ENCODE results near the gene NOX3.

Gene NOX3

GRCh38 chr6:155399745-155400653 is 55.6 kb downstream of the NOX3 start:
- DNase-seq (ENCODE audit: low read depth in 2 of 2), result no peak

DNA sequence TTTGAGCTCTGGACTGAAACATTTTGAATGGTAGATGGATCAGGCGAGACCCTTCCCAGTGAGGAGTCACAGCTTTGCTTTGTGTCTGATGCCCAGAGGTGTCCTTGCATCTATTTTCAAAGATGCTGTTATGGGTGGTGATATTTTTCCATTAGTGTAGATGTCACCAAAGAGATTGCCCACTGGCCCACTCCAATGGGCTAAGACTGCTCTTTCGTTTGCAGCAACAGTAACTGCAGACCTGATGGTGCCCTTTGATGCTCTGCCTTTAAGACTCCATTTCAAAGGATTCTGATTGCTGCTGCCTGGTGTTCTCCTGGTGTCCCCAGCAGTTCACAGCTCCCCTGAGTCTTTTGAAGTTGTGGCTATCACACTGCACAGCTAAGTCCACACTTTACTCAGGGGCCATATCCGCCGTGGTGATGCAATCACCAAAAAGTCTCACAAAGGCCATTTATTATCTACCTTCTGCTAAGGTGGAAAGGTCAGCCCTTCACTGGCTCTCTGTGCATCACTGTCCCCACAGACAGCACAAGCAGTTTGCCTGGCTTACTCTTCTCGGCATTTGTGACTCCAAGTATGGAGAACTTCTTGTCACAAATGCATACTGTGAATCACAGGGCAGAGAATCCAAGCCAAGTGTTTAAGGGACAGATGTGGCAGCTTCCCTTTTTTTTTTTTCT is 56.4 kb downstream of the NOX3 start:
- no peak for DNase-seq (ENCODE audit: low read depth in 2 of 2)

- no peak for DNase-seq (ENCODE audit: low read depth in 2 of 2)
Observed at GRCh38 chr6:155398701-155399061, 57.0 kb downstream of the NOX3 start.

- DNase-seq (ENCODE audit: low read depth in 2 of 2), result no peak
Observed at GRCh38 chr6:155398221-155398620, 57.4 kb downstream of the NOX3 start.

GRCh38 chr6:155397172-155397705 is 58.4 kb downstream of the NOX3 start:
- no peak for DNase-seq (ENCODE audit: low read depth in 2 of 2)

GRCh38 chr6:155396605-155397004 is 59.0 kb downstream of the NOX3 start:
- DNase-seq (ENCODE audit: low read depth in 2 of 2), result no peak

GRCh38 chr6:155395339-155395738 is 60.3 kb downstream of the NOX3 start:
- no peak for DNase-seq (ENCODE audit: low read depth in 2 of 2)

GRCh38 chr6:155389130-155389529 is 66.5 kb downstream of the NOX3 start:
- no peak for DNase-seq (ENCODE audit: low read depth in 2 of 2)

DNA sequence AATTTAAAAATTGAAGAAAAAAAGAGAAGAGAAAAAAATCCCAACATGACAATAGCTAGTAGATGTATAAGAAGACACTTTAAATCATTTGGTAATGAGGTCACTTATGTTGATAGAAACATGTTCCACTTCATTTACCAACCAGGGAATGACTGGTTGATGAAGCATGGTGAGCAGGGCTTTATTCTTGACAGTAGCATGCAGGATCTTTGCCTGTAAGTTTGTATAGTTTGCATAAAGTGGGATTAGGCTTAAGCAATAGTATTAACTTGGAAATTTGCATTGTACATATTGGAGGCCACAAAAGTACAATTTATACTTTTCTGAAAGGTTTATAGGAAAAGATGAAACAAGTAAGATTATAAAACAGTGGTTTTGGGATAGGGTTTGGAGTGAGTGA is 67.0 kb downstream of the NOX3 start:
- no peak for DNase-seq (ENCODE audit: low read depth in 2 of 2)

DNA sequence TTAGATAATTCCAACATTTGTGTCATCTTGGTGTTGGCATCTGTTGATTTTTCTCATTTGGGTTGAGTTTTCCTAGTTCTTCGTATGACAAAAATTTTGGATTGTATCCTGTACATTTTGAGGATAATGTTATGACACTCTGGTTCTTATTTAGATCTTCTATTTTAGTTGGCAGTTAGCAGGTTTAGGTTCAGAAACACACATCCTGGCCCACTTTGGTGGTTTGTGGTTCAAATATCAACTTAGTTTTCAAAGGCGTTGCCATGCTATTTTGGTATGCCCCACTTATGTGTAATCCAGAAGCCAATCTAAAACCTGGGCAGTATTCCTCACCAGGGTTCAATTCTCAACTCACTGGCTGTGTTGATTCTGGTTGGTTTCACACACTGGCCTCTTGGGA is 68.2 kb downstream of the NOX3 start:
- no peak for DNase-seq (ENCODE audit: low read depth in 2 of 2)

- DNase-seq (ENCODE audit: low read depth in 2 of 2), result no peak
Observed at GRCh38 chr6:155384321-155384952, 71.2 kb downstream of the NOX3 start.

DNA sequence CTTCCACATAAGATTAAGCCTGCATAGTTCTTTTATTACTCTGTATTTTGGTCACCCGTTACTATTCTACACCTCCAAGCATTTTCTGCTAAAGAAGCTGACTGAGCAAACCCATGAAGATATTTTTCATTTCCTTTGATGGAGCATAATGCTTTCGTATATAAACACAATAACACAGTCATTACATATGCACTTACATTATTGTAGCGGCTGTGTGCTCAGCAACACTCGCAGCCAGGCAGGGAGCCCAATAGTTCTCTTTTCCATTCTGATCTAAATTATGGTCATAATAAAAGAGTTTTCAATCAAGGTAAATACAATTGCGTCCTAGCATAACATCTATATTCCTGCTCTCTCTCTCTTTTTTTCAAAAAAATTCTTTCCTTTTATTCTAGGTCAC is 71.7 kb downstream of the NOX3 start:
- DNase-seq (ENCODE audit: low read depth in 2 of 2), result no peak

GRCh38 chr6:155382338-155382685 is 73.3 kb downstream of the NOX3 start:
- DNase-seq (ENCODE audit: low read depth in 2 of 2), result no peak

DNA sequence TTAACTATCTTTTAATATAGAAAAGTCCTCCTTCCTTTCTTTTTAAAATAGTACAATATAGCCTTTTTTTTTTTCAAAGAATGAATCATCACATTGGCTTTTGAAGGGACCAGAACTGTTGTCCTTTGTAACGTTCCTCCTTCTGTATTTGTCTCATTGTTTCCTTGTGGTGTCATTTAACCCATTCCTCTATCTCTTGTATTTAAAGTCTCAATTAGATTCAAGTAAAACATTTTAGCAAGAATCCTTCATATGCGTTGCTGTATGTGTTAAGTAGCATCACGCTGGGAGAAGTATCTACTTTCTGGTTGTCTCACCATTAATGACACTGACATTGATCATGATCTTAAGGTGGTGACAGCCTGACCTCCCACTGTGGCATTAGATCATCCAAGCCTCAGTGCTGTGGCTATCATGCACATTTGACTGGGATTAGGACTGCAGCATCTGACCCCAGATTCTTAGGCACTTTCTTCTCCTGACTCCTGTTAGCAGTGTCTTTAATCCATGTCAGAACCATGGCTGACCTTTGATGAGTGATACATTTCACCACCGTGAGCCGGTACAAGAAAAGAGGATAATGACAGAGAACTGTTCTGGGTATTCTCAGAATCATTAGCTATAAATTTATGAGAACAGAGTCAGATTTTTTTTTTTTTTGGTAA is 73.8 kb downstream of the NOX3 start:
- DNase-seq (ENCODE audit: low read depth in 2 of 2), result no peak

DNA sequence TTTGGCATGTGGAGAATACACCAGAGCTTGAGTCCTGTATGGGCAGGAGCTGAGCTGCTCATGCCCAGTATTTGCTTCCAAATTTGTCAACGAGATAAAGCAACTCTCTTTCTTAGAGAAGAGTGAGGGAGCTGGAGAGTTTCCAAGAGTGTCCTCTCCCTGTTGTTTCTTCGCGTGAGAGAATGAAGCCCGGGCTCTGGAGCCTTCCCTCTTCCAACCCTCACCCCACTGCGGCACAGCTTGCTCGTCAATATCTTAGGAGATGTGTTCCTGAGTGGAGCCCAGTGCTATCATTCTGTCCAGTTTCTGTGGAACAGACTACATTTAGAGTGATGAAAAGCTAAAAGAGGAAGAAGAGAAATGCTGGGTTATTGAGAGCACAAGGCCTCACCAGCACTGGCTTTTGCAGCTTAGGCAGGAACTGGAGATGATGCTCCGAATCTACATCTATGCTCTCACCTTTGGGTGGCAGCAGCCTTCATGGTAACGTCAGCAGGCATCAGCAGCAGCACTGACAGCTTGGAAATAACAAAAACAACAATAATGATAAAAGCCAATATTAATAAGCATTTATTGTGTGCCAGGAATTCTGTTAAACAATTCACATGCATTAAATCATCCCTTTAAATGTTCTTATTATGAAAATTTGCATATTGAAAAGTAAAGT is 74.8 kb downstream of the NOX3 start:
- no peak for DNase-seq (ENCODE audit: low read depth in 2 of 2)

DNA sequence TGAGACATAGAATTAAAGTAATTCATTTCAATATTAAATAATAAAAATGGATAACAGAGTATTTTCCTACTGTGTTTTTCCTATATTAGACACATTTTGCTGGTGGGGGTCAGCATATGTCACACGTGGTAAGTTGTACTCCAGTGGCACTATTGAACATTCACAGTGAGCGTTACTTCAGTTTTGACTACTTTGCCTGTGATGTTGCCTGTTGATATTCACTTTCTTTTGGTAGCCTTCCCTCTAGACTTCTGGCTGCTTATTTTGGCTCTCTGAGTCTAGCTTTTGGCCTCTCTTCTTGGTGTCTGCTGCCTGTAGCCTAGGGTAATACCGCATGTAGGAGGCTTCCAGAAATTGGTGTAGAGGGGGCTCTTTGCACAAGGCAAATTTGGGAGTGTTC is 76.9 kb downstream of the NOX3 start:
- DNase-seq (ENCODE audit: low read depth in 2 of 2), result no peak

- no peak for DNase-seq (ENCODE audit: low read depth in 2 of 2)
Observed at GRCh38 chr6:155378276-155378675, 77.4 kb downstream of the NOX3 start.

- no peak for DNase-seq (ENCODE audit: low read depth in 2 of 2)
Observed at GRCh38 chr6:155377061-155377460, 78.6 kb downstream of the NOX3 start.

GRCh38 chr6:155375801-155376200 is 79.8 kb downstream of the NOX3 start:
- no peak for DNase-seq (ENCODE audit: low read depth in 2 of 2)

DNA sequence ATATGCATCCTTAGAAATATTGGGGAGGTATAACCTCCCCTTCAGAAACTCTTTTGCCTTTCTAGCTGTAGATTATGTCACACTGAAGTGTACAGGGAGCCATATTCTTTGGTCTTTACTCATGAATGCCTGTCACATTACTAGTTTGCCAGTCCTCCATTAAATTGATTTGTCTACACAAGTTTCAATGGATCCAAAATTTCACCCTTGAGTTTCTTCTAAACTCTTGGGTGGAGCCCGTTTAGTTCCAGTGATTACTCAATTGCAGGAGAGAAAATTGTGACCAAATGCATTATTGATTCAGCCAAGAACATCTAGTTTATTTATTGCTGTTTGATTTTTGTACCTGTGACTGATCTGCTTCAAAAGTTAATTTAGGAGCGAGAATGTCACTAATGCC is 81.0 kb downstream of the NOX3 start:
- DNase-seq (ENCODE audit: low read depth in 2 of 2), result no peak

DNA sequence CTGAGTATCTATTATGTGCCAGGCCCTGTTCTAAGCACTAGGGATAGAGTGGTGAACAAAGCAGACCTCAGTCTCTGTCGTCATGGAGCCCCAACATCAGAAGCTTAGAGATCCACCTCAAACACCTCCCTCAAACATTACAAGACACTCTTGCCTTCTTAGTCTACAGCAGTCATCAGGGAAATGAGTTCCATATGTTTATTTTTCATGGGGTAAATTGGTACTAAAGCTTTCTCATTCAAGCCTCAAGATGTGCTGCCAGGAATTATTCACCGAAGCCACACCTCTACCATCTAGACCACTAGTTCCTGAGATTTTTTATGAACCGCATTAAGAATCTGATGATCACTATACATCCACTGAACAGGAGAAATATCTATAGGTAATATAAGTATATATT is 82.4 kb downstream of the NOX3 start:
- DNase-seq (ENCODE audit: low read depth in 2 of 2), result no peak

DNA sequence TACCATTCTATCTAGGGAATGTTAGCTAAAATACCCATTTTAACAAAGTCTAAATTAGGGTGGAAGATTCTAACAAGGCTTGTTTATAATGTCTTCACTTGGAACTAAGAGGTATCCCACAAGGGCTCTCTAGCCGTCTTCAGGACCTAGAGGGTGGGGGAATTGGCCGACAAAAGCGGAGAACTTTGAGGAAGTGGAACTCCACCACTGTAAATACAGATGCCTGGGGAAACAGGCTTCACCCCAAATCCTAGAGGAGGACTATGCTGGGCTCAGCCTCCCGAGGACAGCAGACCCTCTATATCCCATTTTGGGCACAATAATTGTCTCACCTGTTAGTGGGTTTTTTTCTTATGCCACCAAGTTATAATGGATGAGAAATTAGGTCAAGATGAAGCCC is 83.4 kb downstream of the NOX3 start:
- no peak for DNase-seq (ENCODE audit: low read depth in 2 of 2)
